HEK293T (cell line): ENCODE results near the gene FAM53B.

Source experiments
- CTCF ChIA-PET: fragments of 350-600 bp; formaldehyde crosslinking; extraction: SDS; loops from one replicate; lab custom pipeline; 2021; ENCODE audit warnings: antibody characterized with exemption, inconsistent platforms; lab: Yijun Ruan, JAX
- POLR2A ChIA-PET: fragments of 350-600 bp; formaldehyde crosslinking; extraction: SDS; loops from one replicate; lab custom pipeline; 2020; ENCODE audit warnings: antibody characterized with exemption, inconsistent platforms; lab: Yijun Ruan, JAX
- DNase-seq: peaks from one replicate; pipeline ENCODE4 v3.0.0; 2012; ENCODE audit warnings: mixed read lengths; ENCODE audit errors: extremely low spot score
- ARNT ChIP-seq: fragments of 450-650 bp; IDR thresholded peaks from 2 replicates; pipeline ENCODE4 v1.6.1; 2017; ENCODE audit warnings: mild to moderate bottlenecking
- BHLHE40 ChIP-seq: fragments of 450-650 bp; IDR thresholded peaks from 2 replicates; pipeline ENCODE4 v1.6.1; 2016; ENCODE audit warnings: mild to moderate bottlenecking, moderate library complexity, borderline replicate concordance
- CTBP1 ChIP-seq: fragments of 450-650 bp; IDR thresholded peaks from 2 replicates; pipeline ENCODE4 v1.6.1; 2016; ENCODE audit warnings: borderline replicate concordance
- ELF4 ChIP-seq: fragments of 450-650 bp; IDR thresholded peaks from 2 replicates; pipeline ENCODE4 v1.6.1; 2017; ENCODE audit warnings: antibody characterized with exemption
- FOXA1 ChIP-seq: fragments of 450-650 bp; IDR thresholded peaks from 2 replicates; pipeline ENCODE4 v1.6.1; 2016; ENCODE audit warnings: mild to moderate bottlenecking
- FOXK2 ChIP-seq: fragments of 450-650 bp; IDR thresholded peaks from 2 replicates; pipeline ENCODE4 v1.6.1; 2016; ENCODE audit warnings: mild to moderate bottlenecking
- FOXM1 ChIP-seq: fragments of 450-650 bp; IDR thresholded peaks from 2 replicates; pipeline ENCODE4 v1.6.1; 2017; ENCODE audit warnings: mild to moderate bottlenecking, borderline replicate concordance
- HDGF ChIP-seq: fragments of 450-650 bp; IDR thresholded peaks from 2 replicates; pipeline ENCODE4 v1.6.1; 2017; ENCODE audit warnings: antibody characterized with exemption, borderline replicate concordance
- L3MBTL2 ChIP-seq: fragments of 450-650 bp; conservative IDR thresholded peaks from 2 replicates; pipeline ENCODE4 v1.6.1; 2016; ENCODE audit warnings: mild to moderate bottlenecking
- LEF1 ChIP-seq: fragments of 450-650 bp; IDR thresholded peaks from 2 replicates; pipeline ENCODE4 v1.6.1; 2017; ENCODE audit warnings: mild to moderate bottlenecking, borderline replicate concordance
- NFRKB ChIP-seq: fragments of 450-650 bp; IDR thresholded peaks from 2 replicates; pipeline ENCODE4 v1.6.1; 2016; ENCODE audit warnings: mild to moderate bottlenecking, moderate library complexity
- PKNOX1 ChIP-seq: fragments of 450-650 bp; IDR thresholded peaks from 2 replicates; pipeline ENCODE4 v1.6.1; 2016
- SP1 ChIP-seq: fragments of 450-650 bp; IDR thresholded peaks from 2 replicates; pipeline ENCODE4 v1.6.1; 2017
- SUZ12 ChIP-seq: fragments of 450-650 bp; IDR thresholded peaks from 2 replicates; pipeline ENCODE4 v1.6.1; 2016; ENCODE audit warnings: mild to moderate bottlenecking
- TARDBP ChIP-seq: fragments of 450-650 bp; IDR thresholded peaks from 2 replicates; pipeline ENCODE4 v1.6.1; 2016
- ZNF384 ChIP-seq: fragments of 450-650 bp; IDR thresholded peaks from 2 replicates; pipeline ENCODE4 v1.6.1; 2016

Gene FAM53B

DNA sequence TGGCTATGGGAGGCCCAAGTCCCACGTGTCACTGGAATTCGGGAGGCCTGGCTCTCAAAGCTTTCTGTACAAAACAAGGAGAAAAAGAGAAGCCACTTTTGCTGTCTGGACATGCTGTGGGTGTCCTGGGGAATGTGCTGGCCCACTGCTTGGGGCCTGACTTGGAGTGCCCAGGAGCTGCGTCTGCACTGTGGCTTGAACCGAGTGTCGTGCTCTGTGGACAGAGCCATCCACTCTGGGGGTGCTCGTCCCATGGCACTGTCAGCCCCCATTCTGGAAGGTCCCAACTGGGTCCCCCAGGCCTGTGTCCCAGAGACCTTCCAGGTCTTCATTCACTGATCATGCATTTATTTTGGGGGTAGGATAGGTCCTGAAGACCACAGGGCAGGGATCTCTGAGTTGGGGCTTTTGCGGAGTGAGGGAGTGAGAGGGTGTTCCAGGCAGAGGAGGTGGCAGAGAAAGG, 144.6 kb downstream of the FAM53B start:
- CTCF ChIA-PET, result no interaction called here
- no peak for DNase-seq
- TF ChIP-seq ELF4 (no peak), FOXA1 (no peak), ZNF384 (no peak), TARDBP (no peak)
- POLR2A ChIA-PET, result no interaction called here

DNA sequence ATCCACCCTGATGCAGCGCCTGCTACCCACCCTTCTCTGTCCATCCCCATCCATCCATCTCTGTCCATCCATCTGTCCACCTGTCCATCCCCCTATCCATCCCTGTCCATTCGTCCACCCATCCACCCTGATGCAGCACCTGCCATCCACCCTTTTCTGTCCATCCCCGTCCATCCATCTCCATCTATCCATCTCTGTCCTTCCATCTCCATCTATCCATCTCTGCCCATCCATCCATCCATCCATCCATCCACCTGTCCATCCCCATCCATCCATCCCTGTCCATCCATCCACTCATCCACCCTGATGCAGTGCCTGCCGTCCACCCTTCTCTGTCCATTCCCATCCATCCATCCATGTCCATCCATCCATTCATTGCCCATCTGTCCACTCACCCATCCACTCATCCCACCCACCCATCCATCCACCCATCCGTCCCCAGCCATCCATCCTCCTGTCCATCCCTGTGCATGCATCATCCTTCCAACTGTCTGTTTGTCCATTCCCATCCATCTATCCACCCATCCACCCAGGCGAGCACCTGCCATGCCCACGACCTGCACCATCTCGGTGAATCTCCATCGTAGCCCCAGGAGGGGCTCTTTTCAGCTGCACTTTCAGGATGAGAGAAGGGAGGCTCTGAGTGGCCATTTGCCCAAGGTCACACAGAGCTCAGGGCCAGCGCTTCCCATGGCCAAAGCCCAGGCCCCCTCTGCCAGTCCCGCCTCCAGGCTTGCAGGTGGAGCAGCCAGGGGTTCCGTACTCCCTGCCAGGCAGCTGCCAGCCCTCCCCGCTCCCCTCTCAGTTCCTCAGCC, 145.2 kb downstream of the FAM53B start:
- TF ChIP-seq FOXA1 (no peak), NFRKB (no peak), FOXK2 (no peak), SUZ12 (no peak), ARNT (no peak), TARDBP (no peak), FOXM1 (no peak), ZNF384 (no peak), CTBP1 (no peak), PKNOX1 (no peak), BHLHE40 (no peak)
- ChIA-PET POLR2A (no interaction called here), CTCF (no interaction called here)
- no peak for DNase-seq

- DNase-seq, result no peak
- TF ChIP-seq NFRKB (no peak), TARDBP (no peak), SUZ12 (no peak), CTBP1 (no peak), FOXM1 (no peak), ELF4 (no peak), FOXA1 (no peak), HDGF (no peak), PKNOX1 (no peak), L3MBTL2 (no peak)
- CTCF ChIA-PET, result no interaction called here
- POLR2A ChIA-PET, result no interaction called here
Observed at GRCh38 chr10:124598196-124598595, 146.0 kb downstream of the FAM53B start.

DNA sequence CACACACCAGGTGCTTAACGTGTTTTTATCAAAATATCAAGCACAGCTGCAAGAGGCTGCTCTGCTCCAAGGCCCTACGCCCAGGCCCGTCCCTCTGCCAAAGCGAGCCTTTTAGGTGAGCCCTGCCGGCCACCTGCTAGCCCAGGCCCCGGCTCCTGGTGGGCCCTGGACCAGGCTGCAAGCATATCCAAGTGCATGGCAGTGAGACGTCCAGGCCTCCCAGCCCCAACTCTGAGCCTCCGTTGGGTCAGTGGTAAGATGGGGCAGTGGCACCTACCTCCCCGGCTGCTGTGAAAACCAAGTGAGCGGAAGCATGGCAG, 146.4 kb downstream of the FAM53B start:
- no peak for TF ChIP-seq ELF4
- CTCF ChIA-PET, result no interaction called here
- DNase-seq, result no peak
- POLR2A ChIA-PET, result no interaction called here

DNA sequence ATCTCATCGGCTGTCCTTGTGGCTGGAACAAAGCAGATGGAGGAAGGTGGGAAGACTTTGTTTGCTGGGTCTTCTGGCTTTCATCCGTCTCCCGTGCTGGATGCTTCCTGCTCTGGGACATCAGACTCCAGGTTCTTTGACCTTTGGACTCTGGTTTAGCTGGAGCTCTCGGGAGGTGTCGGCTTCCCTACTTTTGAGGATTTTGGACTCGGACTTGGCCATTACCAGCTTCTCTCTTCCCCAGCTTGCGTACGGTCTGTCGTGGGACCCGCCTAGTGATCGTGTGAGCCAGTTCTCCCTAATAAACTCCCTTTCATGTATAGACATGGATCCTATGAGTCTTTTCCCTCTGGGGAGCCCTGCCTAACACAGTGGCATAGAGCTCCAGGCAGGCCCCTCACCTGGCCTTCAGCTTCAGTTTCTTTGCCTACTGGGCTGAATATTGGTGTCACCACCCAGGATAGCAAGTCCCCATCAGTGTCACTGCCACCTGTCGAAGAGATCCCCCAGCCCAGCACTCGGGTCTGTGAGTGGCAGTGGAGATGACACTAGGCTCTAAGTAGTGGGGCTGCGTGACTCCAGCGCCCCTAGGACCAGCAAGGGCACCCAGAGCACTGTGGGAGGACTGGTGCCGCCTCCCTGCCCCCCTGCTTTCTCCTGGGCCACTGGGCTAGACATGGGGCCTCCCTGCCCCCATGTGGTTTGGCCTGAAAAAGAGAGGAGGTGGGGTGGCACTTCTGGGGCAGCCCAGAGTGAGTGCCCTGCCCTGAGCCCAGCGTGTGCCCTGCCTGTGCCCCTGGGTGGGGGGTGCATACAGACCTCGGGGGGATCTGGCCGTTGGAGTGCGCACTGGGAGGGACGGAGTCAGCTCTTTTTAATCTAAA, 147.0 kb downstream of the FAM53B start:
- TF ChIP-seq HDGF, result no peak
- CTCF ChIA-PET, result no interaction called here
- DNase-seq, result no peak
- POLR2A ChIA-PET, result no interaction called here

DNA sequence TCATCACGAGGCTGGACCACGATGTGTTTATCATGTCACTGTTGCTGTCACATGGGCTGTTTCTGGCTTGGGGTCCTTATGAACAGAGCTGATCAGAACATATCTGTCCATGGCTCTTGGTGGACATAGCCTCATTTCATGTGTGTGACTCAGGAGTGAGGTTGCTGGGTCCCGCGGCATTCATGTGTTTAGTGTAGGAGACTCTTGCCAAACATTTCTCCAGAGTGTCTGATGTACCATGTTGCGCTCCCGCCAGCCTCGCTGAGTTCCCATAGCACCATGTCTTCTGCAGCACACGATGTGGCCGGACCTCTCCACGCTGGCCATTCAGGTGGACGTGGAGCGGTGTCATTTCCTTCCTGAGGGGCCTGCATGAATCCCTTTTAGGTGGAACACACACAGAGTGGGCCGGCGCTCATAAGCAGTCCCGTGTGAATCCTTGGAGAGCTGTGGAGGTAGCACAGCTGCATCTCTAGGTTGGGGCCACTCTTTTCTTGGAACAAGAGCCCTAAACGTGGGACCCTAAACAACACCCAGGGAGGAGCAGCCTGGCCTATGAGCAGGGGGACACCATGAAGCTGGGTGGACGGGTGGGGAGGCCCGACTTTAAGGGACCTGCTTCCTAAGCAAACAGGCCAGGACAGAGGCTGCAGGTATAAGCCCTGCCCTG, 147.9 kb downstream of the FAM53B start:
- no peak for DNase-seq
- TF ChIP-seq SP1, result no peak
- TF ChIP-seq L3MBTL2, result no peak
- TF ChIP-seq ZNF384, result no peak
- TF ChIP-seq TARDBP, result no peak
- no peak for TF ChIP-seq HDGF
- POLR2A ChIA-PET, result no interaction called here
- CTCF ChIA-PET, result no interaction called here

DNA sequence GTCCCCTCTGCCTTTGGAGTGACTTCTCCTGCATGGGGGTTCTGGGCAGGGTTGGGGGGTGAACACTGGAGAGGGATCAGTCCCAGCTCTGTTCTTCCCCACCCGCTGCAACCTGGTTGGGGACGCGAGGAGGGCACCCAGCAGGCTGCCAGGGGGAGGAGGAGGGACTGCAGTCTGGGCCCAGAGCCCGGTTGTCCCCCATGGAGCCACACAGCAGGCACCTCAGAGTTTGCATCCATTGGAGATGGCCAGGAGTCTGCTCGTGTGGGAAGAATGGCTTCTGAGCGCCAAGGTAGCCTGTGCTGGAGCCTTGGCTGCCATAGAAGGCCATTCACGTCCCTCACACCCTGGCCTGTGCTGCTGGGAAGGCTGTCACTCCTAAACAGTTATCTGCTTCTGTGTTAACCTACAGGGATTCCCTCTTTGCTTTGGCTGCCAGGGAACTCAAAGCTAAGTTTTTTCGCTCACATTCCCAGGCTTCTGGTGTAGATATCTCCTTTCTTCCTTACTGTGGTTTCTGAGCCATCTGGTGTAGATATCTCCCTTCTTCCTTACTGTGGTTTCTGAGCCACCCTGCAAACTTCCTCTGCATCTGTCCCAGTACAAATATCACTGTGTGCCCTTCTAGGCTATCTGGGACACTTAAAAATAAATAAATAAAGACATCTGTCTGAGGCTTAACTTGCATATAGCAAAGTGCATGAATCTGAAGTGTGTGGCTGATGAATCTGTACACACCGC, 148.9 kb downstream of the FAM53B start:
- no peak for DNase-seq
- ChIA-PET CTCF (interaction anchor here (0.6 kb wide), 1 partner anchor 185 kb away, joined by 3 read pairs; no protein-coding TSS in a partner anchor), POLR2A (no interaction called here)
- TF ChIP-seq FOXK2 (no peak), NFRKB (no peak), CTBP1 (no peak), LEF1 (no peak), FOXM1 (no peak), PKNOX1 (no peak)
